CD8-positive, alpha-beta memory T cell (primary cell): ENCODE measurements around the gene LSAMP. TPM values are rescaled to one million over a fixed set of nuclear protein-coding genes. Genes with fewer than 3 reads are reported as not detected.
"Not testable (repeated sequence)": the region's sequence is repeated elsewhere in the genome, so short reads cannot be mapped to it uniquely, and the experiment has no call there.

Experiments
- CTCF ChIA-PET: fragments of 350-600 bp; sonication (Branson Sonifier 250); formaldehyde crosslinking; loops from one replicate; lab custom pipeline; 2021; ENCODE audit warnings: antibody characterized with exemption; lab: Charles Lee
- POLR2A ChIA-PET: fragments of 350-600 bp; sonication (Branson Sonifier 250); formaldehyde crosslinking; loops from one replicate; lab custom pipeline; 2021; ENCODE audit warnings: antibody characterized with exemption; lab: Charles Lee
- DNase-seq, 5 donors: peaks; one replicate each; pipeline versions ENCODE4 v3.0.0 to v3.0.0-alpha.2; 2020 to 2022; ENCODE audit warnings: mixed read lengths in 1 of 5
- H3K27ac ChIP-seq: one replicate; pipeline ENCODE4 v1.7.0; 2013; ENCODE audit warnings: low read depth, mild to moderate bottlenecking, low read length, moderate library complexity
- H3K27me3 ChIP-seq: 2 replicates; pipeline ENCODE4 v1.7.0; 2013; ENCODE audit warnings: low read length, mild to moderate bottlenecking; ENCODE audit not compliant: insufficient read depth, poor library complexity, severe bottlenecking
- H3K36me3 ChIP-seq: 2 replicates; pipeline ENCODE4 v1.7.0; 2013; ENCODE audit warnings: mild to moderate bottlenecking, low read length, moderate library complexity; ENCODE audit not compliant: insufficient read depth
- H3K4me1 ChIP-seq: 2 replicates; pipeline ENCODE4 v1.7.0; 2013; ENCODE audit warnings: mild to moderate bottlenecking, low read length, moderate library complexity; ENCODE audit not compliant: insufficient read depth
- H3K4me3 ChIP-seq: 2 replicates; pipeline ENCODE4 v1.7.0; 2013; ENCODE audit warnings: mild to moderate bottlenecking, low read length
- H3K9me3 ChIP-seq: 2 replicates; pipeline ENCODE4 v1.7.0; 2013; ENCODE audit warnings: mild to moderate bottlenecking, low read length
- H3K27ac Mint-ChIP-seq, 8 donors: one replicate each; pipeline ENCODE4 v1.8.0; 2020 to 2021; ENCODE audit warnings: mixed read lengths in 8 of 8, mild to moderate bottlenecking in 6 of 8, inconsistent platforms in 3 of 8, moderate library complexity in 3 of 8
- H3K27me3 Mint-ChIP-seq, 2 donors: one replicate each; pipeline ENCODE4 v1.8.0; 2020 to 2021; ENCODE audit warnings: mixed read lengths in 2 of 2, mild to moderate bottlenecking in 1 of 2, moderate library complexity in 1 of 2
- H3K36me3 Mint-ChIP-seq, 3 donors: one replicate each; pipeline ENCODE4 v1.8.0; 2020 to 2021; ENCODE audit warnings: mixed read lengths in 3 of 3, inconsistent platforms in 1 of 3, mild to moderate bottlenecking in 1 of 3
- H3K4me1 Mint-ChIP-seq, 3 donors: one replicate each; pipeline ENCODE4 v1.8.0; 2020 to 2021; ENCODE audit warnings: mixed read lengths in 3 of 3, inconsistent platforms in 1 of 3, mild to moderate bottlenecking in 1 of 3
- H3K4me3 Mint-ChIP-seq, 7 donors: one replicate each; pipeline ENCODE4 v1.8.0; 2020 to 2021; ENCODE audit warnings: mixed read lengths in 7 of 7, mild to moderate bottlenecking in 6 of 7, moderate library complexity in 4 of 7, inconsistent platforms in 2 of 7
- H3K9me3 Mint-ChIP-seq, 5 donors: one replicate each; pipeline ENCODE4 v1.8.0; 2020 to 2022; ENCODE audit warnings: mixed read lengths in 5 of 5, mild to moderate bottlenecking in 3 of 5, moderate library complexity in 2 of 5, inconsistent platforms in 1 of 5
- polyA plus RNA-seq: library from polyadenylated mRNA; unstranded; fragments of 300-500 nt; fragmentation: Illumina TruSeq; gene quantifications from one replicate; pipeline ENCODE4 v1.2.3, GENCODE V29; 2021
- total RNA-seq, 2 experiments: library from RNA; stranded (reverse); gene quantifications; one replicate each; pipeline ENCODE4 v1.2.3, GENCODE V29; 2021

The LSAMP gene
- total and polyA plus RNA-seq, 3 experiments from 2014 or later, result not detected

GRCh38 chr3:116078561-116078960, 366.7 kb downstream of the LSAMP start:
- no peaks in the 10 kb centered on the region for H3K36me3 Mint-ChIP-seq

GRCh38 chr3:116077557-116077956, 367.7 kb downstream of the LSAMP start:
- no peak overlapping the region for H3K4me3 Mint-ChIP-seq
- Histone ChIP-seq H3K27ac (no peak overlapping the region), H3K27me3 (no peaks in the 10 kb centered on the region), H3K36me3 (no peaks in the 10 kb centered on the region), H3K4me1 (no peaks in the 10 kb centered on the region), H3K9me3 (no peaks in the 10 kb centered on the region), H3K4me3 (no peak overlapping the region)
- ChIA-PET POLR2A (no interaction called here), CTCF (no interaction called here)
- H3K27me3 Mint-ChIP-seq, result no peaks in the 10 kb centered on the region
- no peaks in the 10 kb centered on the region for H3K36me3 Mint-ChIP-seq
- no peak for DNase-seq
- H3K4me1 Mint-ChIP-seq, result no peaks in the 10 kb centered on the region
- H3K9me3 Mint-ChIP-seq, result peaks cover 1 to 13% (median 5%) of the 10 kb centered on the region in 5 donors
- no peak overlapping the region for H3K27ac Mint-ChIP-seq

More at GRCh38 chr3:116078561-116078960, 366.7 kb downstream of the LSAMP start:
- Mint-ChIP-seq H3K9me3 (peaks cover 1 to 13% (median 5%) of the 10 kb centered on the region in 5 donors), H3K27me3 (no peaks in the 10 kb centered on the region), H3K4me3 (peak overlapping the region in 1 of 7 donors; percentile 44), H3K4me1 (no peaks in the 10 kb centered on the region), H3K27ac (no peak overlapping the region)
- Histone ChIP-seq H3K36me3 (no peaks in the 10 kb centered on the region), H3K27ac (no peak overlapping the region), H3K4me1 (no peaks in the 10 kb centered on the region), H3K4me3 (no peak overlapping the region), H3K27me3 (no peaks in the 10 kb centered on the region), H3K9me3 (no peaks in the 10 kb centered on the region)
- POLR2A ChIA-PET, result no interaction called here
- no peak for DNase-seq
- CTCF ChIA-PET, result no interaction called here

GRCh38 chr3:116077059-116077458, 368.2 kb downstream of the LSAMP start:
- H3K36me3 ChIP-seq, result no peaks in the 10 kb centered on the region
- DNase-seq, result no peak
- no peak overlapping the region for H3K4me3 Mint-ChIP-seq
- H3K27me3 Mint-ChIP-seq, result no peaks in the 10 kb centered on the region
- H3K4me1 Mint-ChIP-seq, result no peaks in the 10 kb centered on the region
- H3K36me3 Mint-ChIP-seq, result no peaks in the 10 kb centered on the region
- H3K9me3 ChIP-seq, result no peaks in the 10 kb centered on the region
- H3K27ac ChIP-seq, result no peak overlapping the region
- no peak overlapping the region for H3K27ac Mint-ChIP-seq
- no peak overlapping the region for H3K4me3 ChIP-seq
- POLR2A ChIA-PET, result no interaction called here
- H3K27me3 ChIP-seq, result no peaks in the 10 kb centered on the region
- H3K4me1 ChIP-seq, result no peaks in the 10 kb centered on the region
- CTCF ChIA-PET, result no interaction called here
- H3K9me3 Mint-ChIP-seq, result peaks cover 1 to 13% (median 5%) of the 10 kb centered on the region in 5 donors

- H3K27ac ChIP-seq, H3K4me1 ChIP-seq, H3K9me3 Mint-ChIP-seq, H3K4me3 Mint-ChIP-seq, H3K36me3 Mint-ChIP-seq, H3K36me3 ChIP-seq, H3K4me3 ChIP-seq, H3K27me3 ChIP-seq, H3K27ac Mint-ChIP-seq, CTCF ChIA-PET, DNase-seq, POLR2A ChIA-PET, H3K27me3 Mint-ChIP-seq, H3K9me3 ChIP-seq, H3K4me1 Mint-ChIP-seq: not testable (repeated sequence)
These were observed 374.6 kb downstream of the LSAMP start for GRCh38 chr3:116070516-116071278.

- no peak overlapping the region for H3K4me3 Mint-ChIP-seq
- H3K27ac ChIP-seq, result no peak overlapping the region
- no peaks in the 10 kb centered on the region for H3K4me1 ChIP-seq
- no peaks in the 10 kb centered on the region for H3K36me3 Mint-ChIP-seq
- H3K27me3 ChIP-seq, result no peaks in the 10 kb centered on the region
- no peaks in the 10 kb centered on the region for H3K27me3 Mint-ChIP-seq
- H3K9me3 Mint-ChIP-seq, result peaks cover 0 to 7% (median 0%) of the 10 kb centered on the region in 5 donors
- no peak for DNase-seq
- ChIA-PET CTCF (no interaction called here), POLR2A (no interaction called here)
- no peaks in the 10 kb centered on the region for H3K4me1 Mint-ChIP-seq
- H3K27ac Mint-ChIP-seq, result no peak overlapping the region
- H3K4me3 ChIP-seq, result no peak overlapping the region
- no peaks in the 10 kb centered on the region for H3K9me3 ChIP-seq
- H3K36me3 ChIP-seq, result no peaks in the 10 kb centered on the region
These were observed 375.2 kb downstream of the LSAMP start for GRCh38 chr3:116070061-116070460.

- Mint-ChIP-seq H3K4me3 (no peak overlapping the region), H3K27ac (no peak overlapping the region)
These were observed 376.3 kb downstream of the LSAMP start for GRCh38 chr3:116069024-116069423.

GRCh38 chr3:116067326-116067725, 378.0 kb downstream of the LSAMP start:
- no peak overlapping the region for H3K27ac Mint-ChIP-seq
- H3K27me3 Mint-ChIP-seq, result no peaks in the 10 kb centered on the region
- ChIA-PET CTCF (no interaction called here), POLR2A (no interaction called here)
- Histone ChIP-seq H3K4me3 (no peak overlapping the region), H3K36me3 (no peaks in the 10 kb centered on the region), H3K27me3 (no peaks in the 10 kb centered on the region), H3K4me1 (no peaks in the 10 kb centered on the region), H3K27ac (no peak overlapping the region), H3K9me3 (no peaks in the 10 kb centered on the region)
- no peaks in the 10 kb centered on the region for H3K36me3 Mint-ChIP-seq
- H3K4me3 Mint-ChIP-seq, result no peak overlapping the region
- DNase-seq, result no peak
- H3K9me3 Mint-ChIP-seq, result peaks cover 0 to 2% (median 0%) of the 10 kb centered on the region in 5 donors
- H3K4me1 Mint-ChIP-seq, result no peaks in the 10 kb centered on the region

More at GRCh38 chr3:116069024-116069423, 376.3 kb downstream of the LSAMP start:
- ChIA-PET CTCF (no interaction called here), POLR2A (no interaction called here)
- no peaks in the 10 kb centered on the region for H3K36me3 Mint-ChIP-seq
- peaks cover 0 to 4% (median 1%) of the 10 kb centered on the region in 5 donors for H3K9me3 Mint-ChIP-seq
- no peak overlapping the region for H3K4me3 ChIP-seq
- no peaks in the 10 kb centered on the region for H3K27me3 ChIP-seq
- H3K27ac ChIP-seq, result no peak overlapping the region
- H3K27me3 Mint-ChIP-seq, result no peaks in the 10 kb centered on the region
- no peaks in the 10 kb centered on the region for H3K36me3 ChIP-seq
- no peaks in the 10 kb centered on the region for H3K4me1 ChIP-seq
- H3K9me3 ChIP-seq, result no peaks in the 10 kb centered on the region
- H3K4me1 Mint-ChIP-seq, result no peaks in the 10 kb centered on the region
- no peak for DNase-seq

- H3K27ac ChIP-seq, result no peak overlapping the region
- DNase-seq, result no peak
- H3K9me3 ChIP-seq, result no peaks in the 10 kb centered on the region
- Mint-ChIP-seq H3K27ac (no peak overlapping the region), H3K4me1 (no peaks in the 10 kb centered on the region), H3K4me3 (no peak overlapping the region), H3K27me3 (no peaks in the 10 kb centered on the region), H3K36me3 (no peaks in the 10 kb centered on the region), H3K9me3 (peaks cover 0 to 2% (median 0%) of the 10 kb centered on the region in 5 donors)
- ChIA-PET CTCF (no interaction called here), POLR2A (no interaction called here)
- no peaks in the 10 kb centered on the region for H3K4me1 ChIP-seq
- no peaks in the 10 kb centered on the region for H3K36me3 ChIP-seq
- H3K27me3 ChIP-seq, result no peaks in the 10 kb centered on the region
- H3K4me3 ChIP-seq, result no peak overlapping the region
These were observed 379.8 kb downstream of the LSAMP start for GRCh38 chr3:116065501-116065900.
